PC-3 (cell line): Measurements from ENCODE around the gene NALCN. TPM values are rescaled to one million over a fixed set of nuclear protein-coding genes. Genes with fewer than 3 reads are reported as not detected.
A peak's percentile ranks its signal among the peaks of the same experiment; 100 is the strongest.

Experiments
- ATAC-seq: fragments of 200-7000 bp; cut with Tn5 transposase; 2 replicates; pipeline ENCODE4 v1.9.1; 2020; ENCODE audit warnings: mild to moderate bottlenecking, moderate library complexity
- BruUV-seq: library from RNA; stranded (reverse); fragments of 400-500 nt; replicated peaks from 2 replicates; lab custom pipeline; 2021; lab: Mats Ljungman, UMichigan
- CTCF ChIA-PET: fragments of 300-600 bp; sonication (Branson Sonifier 250); formaldehyde crosslinking; loops from one replicate; lab custom pipeline; 2022; ENCODE audit warnings: antibody characterized with exemption; lab: Charles Lee
- POLR2A ChIA-PET: fragments of 300-600 bp; sonication (Branson Sonifier 250); formaldehyde crosslinking; loops from one replicate; lab custom pipeline; 2022; ENCODE audit warnings: antibody characterized with exemption; ENCODE audit not compliant: unreplicated experiment; lab: Charles Lee
- DNase-seq: peaks from one replicate; pipeline ENCODE4 v3.0.0-alpha.2; 2015
- H2AFZ ChIP-seq: fragments of 300-600 bp; sonication (generic); 2 replicates; pipeline ENCODE4 v1.6.0; 2016; ENCODE audit warnings: antibody characterized with exemption, low read length
- H3F3A ChIP-seq: fragments of 300-600 bp; sonication (generic); one replicate; pipeline ENCODE4 v1.6.0; 2017; ENCODE audit warnings: antibody characterized with exemption, low read length, control low read depth, mild to moderate bottlenecking; ENCODE audit not compliant: unreplicated experiment
- H3K27ac ChIP-seq: fragments of 300-600 bp; sonication (generic); 2 replicates; pipeline ENCODE4 v1.5.1; 2016; ENCODE audit warnings: mild to moderate bottlenecking, low read length
- H3K27me3 ChIP-seq: fragments of 300-600 bp; sonication (generic); 2 replicates; pipeline ENCODE4 v1.6.1; 2016; ENCODE audit warnings: low read length, mixed read lengths
- H3K36me3 ChIP-seq: fragments of 300-600 bp; sonication (generic); 2 replicates; pipeline ENCODE4 v1.6.1; 2016; ENCODE audit warnings: low read depth, mixed run types, low read length, mixed read lengths
- H3K4me1 ChIP-seq: fragments of 300-600 bp; sonication (generic); 2 replicates; pipeline ENCODE4 v1.5.1; 2016; ENCODE audit warnings: low read length; ENCODE audit not compliant: insufficient read depth
- H3K4me2 ChIP-seq: fragments of 300-600 bp; sonication (generic); 2 replicates; pipeline ENCODE4 v1.6.0; 2016; ENCODE audit warnings: low read length
- H3K4me3 ChIP-seq: fragments of 300-600 bp; sonication (generic); 2 replicates; pipeline ENCODE4 v1.5.1; 2016; ENCODE audit warnings: mild to moderate bottlenecking, low read length, mixed read lengths
- H3K79me2 ChIP-seq: fragments of 300-600 bp; sonication (generic); 2 replicates; pipeline ENCODE4 v1.6.1; 2017; ENCODE audit warnings: low read length, mixed read lengths
- H3K9ac ChIP-seq: fragments of 300-600 bp; sonication (generic); 2 replicates; pipeline ENCODE4 v1.6.0; 2016; ENCODE audit warnings: mild to moderate bottlenecking, low read length
- H3K9me2 ChIP-seq: fragments of 300-600 bp; sonication (generic); replicated peaks from 2 replicates; pipeline ENCODE4 v1.6.1; 2016; ENCODE audit warnings: mixed run types, low read length, mixed read lengths
- H3K9me3 ChIP-seq: fragments of 300-600 bp; sonication (generic); 2 replicates; pipeline ENCODE4 v1.6.1; 2016; ENCODE audit warnings: low read length, mixed read lengths
- H4K20me1 ChIP-seq: fragments of 300-600 bp; sonication (generic); 2 replicates; pipeline ENCODE4 v1.6.1; 2016; ENCODE audit warnings: low read length, mixed read lengths
- CTCF ChIP-seq: fragments of 300-600 bp; sonication (generic); conservative IDR thresholded peaks from 2 replicates; pipeline ENCODE4 v1.5.1; 2017; ENCODE audit warnings: antibody characterized with exemption, low read depth, mild to moderate bottlenecking, low read length
- EZH2 ChIP-seq: fragments of 300-600 bp; sonication (generic); IDR thresholded peaks from one replicate; pipeline ENCODE4 v1.6.1; 2017; ENCODE audit warnings: antibody characterized with exemption, mild to moderate bottlenecking, low read length; ENCODE audit not compliant: unreplicated experiment
- EZH2phosphoT487 ChIP-seq: fragments of 300-600 bp; sonication (generic); IDR thresholded peaks from 2 replicates; pipeline ENCODE4 v1.6.1; 2018; ENCODE audit warnings: mild to moderate bottlenecking, antibody characterized with exemption, low read length, borderline replicate concordance
- intact Hi-C: fragments of 100-400 bp; cut with micrococcal nuclease; formaldehyde crosslinking; loops from 2 replicates; pipeline ENCODE4 v1.9.0; 2023
- total RNA-seq: library from RNA; depleted of rRNA; stranded (reverse); fragments of >200 nt; gene quantifications from 2 replicates; pipeline ENCODE4 v1.2.3, GENCODE V29; 2014

Gene NALCN
- total RNA-seq, 1 experiment from 2014 or later: 11.8 TPM

DNA sequence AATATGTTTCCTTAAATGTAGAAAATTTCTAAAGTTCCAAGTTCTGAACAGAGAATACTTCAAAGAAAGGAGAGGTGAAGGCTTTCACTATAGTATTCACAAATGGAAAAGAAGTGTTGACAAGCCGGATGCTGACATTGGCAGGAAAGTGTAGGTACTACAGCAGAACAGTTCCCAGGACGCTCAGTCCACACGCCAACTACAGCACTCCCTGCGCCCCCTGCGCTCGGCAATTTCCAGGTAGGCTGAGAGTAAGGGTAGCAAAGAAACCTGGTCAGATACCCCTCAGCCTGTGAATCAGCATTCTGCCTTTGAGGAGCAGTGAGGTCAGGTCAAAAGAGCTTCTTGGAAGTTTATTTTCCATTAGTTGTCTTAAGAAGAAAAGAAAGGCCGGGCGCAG lies 115.3 kb downstream of the NALCN start:
- CTCF ChIA-PET: no interaction called here
- Histone ChIP-seq H4K20me1 (no peaks in the 10 kb centered on the region), H3K4me2 (no peak overlapping the region), H3K36me3 (no peaks in the 10 kb centered on the region), H3K79me2 (no peaks in the 10 kb centered on the region), H3K4me1 (no peaks in the 10 kb centered on the region), H2AFZ (no peak overlapping the region), H3K27ac (no peak overlapping the region), H3F3A (no peaks in the 10 kb centered on the region), H3K4me3 (no peak overlapping the region), H3K27me3 (no peaks in the 10 kb centered on the region), H3K9ac (no peak overlapping the region), H3K9me3 (no peaks in the 10 kb centered on the region), H3K9me2 (no peaks in the 10 kb centered on the region)
- ATAC-seq (no peak), DNase-seq (no peak)
- no TSS peak for BruUV-seq
- no peak for TF ChIP-seq EZH2
- no peak for TF ChIP-seq CTCF
- TF ChIP-seq EZH2phosphoT487: no peak
- POLR2A ChIA-PET: no interaction called here
- intact Hi-C loops: no loop called here

DNA sequence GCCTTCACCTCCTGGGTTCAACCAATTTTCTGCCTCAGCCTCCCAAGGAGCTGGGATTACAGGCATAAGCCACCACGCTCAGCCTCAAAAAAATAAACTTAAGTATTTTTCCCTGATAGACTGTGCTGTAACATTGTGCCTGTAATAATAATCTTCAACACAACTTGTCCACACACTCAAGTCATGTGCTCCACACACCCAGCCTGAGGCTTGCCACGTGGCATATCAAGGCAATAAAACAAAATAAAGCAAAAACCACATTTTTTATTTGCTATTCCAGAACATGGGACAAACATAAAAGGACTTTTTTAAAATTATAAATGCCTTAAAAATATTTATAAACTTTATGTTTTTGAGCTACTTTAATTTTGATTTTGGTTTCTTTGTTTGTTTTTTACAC lies 115.8 kb downstream of the NALCN start:
- ATAC-seq: no peak
- H2AFZ ChIP-seq: no peak overlapping the region
- BruUV-seq: no TSS peak
- H3K4me2 ChIP-seq: no peak overlapping the region
- ChIA-PET POLR2A (no interaction called here), CTCF (no interaction called here)
- no peaks in the 10 kb centered on the region for H3K36me3 ChIP-seq
- no peaks in the 10 kb centered on the region for H3K27me3 ChIP-seq
- no peaks in the 10 kb centered on the region for H3K79me2 ChIP-seq
- H3K4me3 ChIP-seq: no peak overlapping the region
- no peaks in the 10 kb centered on the region for H3K9me2 ChIP-seq
- no peak overlapping the region for H3K9ac ChIP-seq
- H3K9me3 ChIP-seq: no peaks in the 10 kb centered on the region
- intact Hi-C loops: no loop called here
- TF ChIP-seq EZH2: no peak
- TF ChIP-seq CTCF: no peak
- TF ChIP-seq EZH2phosphoT487: no peak
- no peak overlapping the region for H3K27ac ChIP-seq
- no peak for DNase-seq
- no peaks in the 10 kb centered on the region for H4K20me1 ChIP-seq
- no peaks in the 10 kb centered on the region for H3F3A ChIP-seq
- H3K4me1 ChIP-seq: no peaks in the 10 kb centered on the region

GRCh38 chr13:101298517-101298916 lies 117.8 kb downstream of the NALCN start:
- intact Hi-C loops: loop anchor here (1.0 to 5.0 kb wide), 2 partner anchors 147 to 154 kb away; partner anchors contain the start of gene ITGBL1
- Histone ChIP-seq H3K36me3 (no peaks in the 10 kb centered on the region), H4K20me1 (no peaks in the 10 kb centered on the region), H3K27me3 (no peaks in the 10 kb centered on the region), H2AFZ (no peak overlapping the region), H3K4me3 (no peak overlapping the region), H3F3A (no peaks in the 10 kb centered on the region), H3K9ac (no peak overlapping the region), H3K4me1 (no peaks in the 10 kb centered on the region), H3K9me3 (no peaks in the 10 kb centered on the region), H3K79me2 (no peaks in the 10 kb centered on the region), H3K9me2 (no peaks in the 10 kb centered on the region), H3K27ac (no peak overlapping the region), H3K4me2 (no peak overlapping the region)
- TF ChIP-seq EZH2 (no peak), EZH2phosphoT487 (no peak), CTCF (peak; percentile 27)
- BruUV-seq: no TSS peak
- DNase-seq (peak; percentile 38), ATAC-seq (peak; percentile 64; the same call in 1 of the 2 replicates)
- CTCF ChIA-PET: no interaction called here
- POLR2A ChIA-PET: no interaction called here
